ENCODE measurements around the gene PTPRM. TPM values are rescaled to one million over a fixed set of nuclear protein-coding genes. Genes with fewer than 3 reads are reported as not detected.

PTPRM gene
- total RNA-seq, 1 experiment from 2014 or later, result 14.5 TPM

DNA sequence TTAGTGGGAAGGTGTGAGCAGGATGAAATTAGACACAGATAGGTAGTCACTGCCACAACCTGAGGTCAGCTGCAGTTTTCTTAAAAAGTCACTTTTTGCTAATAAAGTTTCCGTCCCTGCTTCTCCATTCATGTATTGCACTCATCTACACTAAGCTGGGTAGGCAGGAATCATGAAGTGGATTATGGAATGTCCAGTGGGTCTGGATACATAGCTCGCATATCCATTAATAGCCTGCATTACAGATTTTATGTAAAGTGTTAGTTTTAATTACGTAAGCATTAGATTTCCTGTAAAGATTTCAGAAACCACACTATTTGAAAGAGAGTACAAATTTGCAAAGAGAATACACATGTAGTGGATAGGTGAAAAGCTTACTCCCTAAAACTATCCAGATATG is 30.4 kb downstream of the PTPRM start:
- Histone ChIP-seq H3K9ac (ENCODE audit: low read length) (no peak overlapping the region), H3K4me2 (ENCODE audit: low read length) (no peak overlapping the region), H4K20me1 (ENCODE audit: insufficient read depth) (no peaks in the 10 kb centered on the region), H3K9me2 (ENCODE audit: insufficient read depth) (no peaks in the 10 kb centered on the region), H2AFZ (ENCODE audit: low read depth, low read length, poor library complexity, severe bottlenecking) (no peak overlapping the region), H3K9me3 (ENCODE audit: control insufficient read depth in 1 of 2, insufficient read depth in 1 of 2, low read depth in 1 of 2, low read length in 2 of 2) (no peaks in the 10 kb centered on the region), H3K27ac (ENCODE audit: low read depth, low read length) (no peak overlapping the region), H3K79me2 (ENCODE audit: insufficient read depth, low read length) (no peaks in the 10 kb centered on the region), H3K4me1 (ENCODE audit: control insufficient read depth in 1 of 2, insufficient read depth in 2 of 2, low read length in 2 of 2) (no peaks in the 10 kb centered on the region), H3K27me3 (ENCODE audit: insufficient read depth, low read length) (0 out of 2 replicates have a peak, but pooled peaks cover 8% of the 10 kb centered on the region), H3K4me3 (replicated peaks in 1 of 2; ENCODE audit: low read depth in 1 of 2, low read length in 2 of 2) (no peak overlapping the region), H3K36me3 (ENCODE audit: control insufficient read depth in 1 of 2, insufficient read depth in 2 of 2, low read length in 2 of 2) (no peaks in the 10 kb centered on the region)
- no peak for DNase-seq (ENCODE audit: low read depth, low spot score)
- no TSS peak for BruUV-seq (replicated peaks)
- ATAC-seq, result no peak
- ChIA-PET RAD21 (ENCODE audit: low non-redundant PET in 1 of 2, low total read pairs in 2 of 2, uncharacterized antibody in 2 of 2, unreplicated experiment in 2 of 2) (no interaction called here), POLR2A (no interaction called here), CTCF (no interaction called here)
- intact Hi-C loops (cut with micrococcal nuclease), result no loop called here
- TF ChIP-seq ELF1 (IDR thresholded peaks at IDR 0.05; ENCODE audit: borderline replicate concordance, low read depth) (no peak), EZH2 (IDR thresholded peaks at IDR 0.05) (no peak), FOSL1 (IDR thresholded peaks at IDR 0.05; ENCODE audit: low read depth) (no peak), POLR2A (IDR thresholded peaks at IDR 0.05; ENCODE audit: borderline replicate concordance, extremely low read depth, insufficient read depth, insufficient read length) (no peak), ZNF274 (IDR thresholded peaks at IDR 0.05; ENCODE audit: low read depth, low read length) (no peak), RAD21 (IDR thresholded peaks at IDR 0.05; ENCODE audit: low read depth) (no peak), CEBPB (IDR thresholded peaks at IDR 0.05; ENCODE audit: low read depth) (no peak)
- TF ChIP-seq, protein P1, sequence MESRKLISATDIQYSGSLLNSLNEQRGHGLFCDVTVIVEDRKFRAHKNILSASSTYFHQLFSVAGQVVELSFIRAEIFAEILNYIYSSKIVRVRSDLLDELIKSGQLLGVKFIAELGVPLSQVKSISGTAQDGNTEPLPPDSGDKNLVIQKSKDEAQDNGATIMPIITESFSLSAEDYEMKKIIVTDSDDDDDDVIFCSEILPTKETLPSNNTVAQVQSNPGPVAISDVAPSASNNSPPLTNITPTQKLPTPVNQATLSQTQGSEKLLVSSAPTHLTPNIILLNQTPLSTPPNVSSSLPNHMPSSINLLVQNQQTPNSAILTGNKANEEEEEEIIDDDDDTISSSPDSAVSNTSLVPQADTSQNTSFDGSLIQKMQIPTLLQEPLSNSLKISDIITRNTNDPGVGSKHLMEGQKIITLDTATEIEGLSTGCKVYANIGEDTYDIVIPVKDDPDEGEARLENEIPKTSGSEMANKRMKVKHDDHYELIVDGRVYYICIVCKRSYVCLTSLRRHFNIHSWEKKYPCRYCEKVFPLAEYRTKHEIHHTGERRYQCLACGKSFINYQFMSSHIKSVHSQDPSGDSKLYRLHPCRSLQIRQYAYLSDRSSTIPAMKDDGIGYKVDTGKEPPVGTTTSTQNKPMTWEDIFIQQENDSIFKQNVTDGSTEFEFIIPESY (IDR thresholded peaks at IDR 0.05; ENCODE audit: extremely low read depth, insufficient replicate concordance, low read length), result no peak

Measured in HCT116 (cell line).